GM18861 (cell line): ENCODE data around the gene PPP4R2.

ENCODE experiments used
- ATAC-seq: cut with Tn5 transposase; IDR thresholded peaks from one replicate; pipeline ENCODE4 v1.9.1; 2021; ENCODE audit not compliant: unreplicated experiment

The PPP4R2 gene

DNA sequence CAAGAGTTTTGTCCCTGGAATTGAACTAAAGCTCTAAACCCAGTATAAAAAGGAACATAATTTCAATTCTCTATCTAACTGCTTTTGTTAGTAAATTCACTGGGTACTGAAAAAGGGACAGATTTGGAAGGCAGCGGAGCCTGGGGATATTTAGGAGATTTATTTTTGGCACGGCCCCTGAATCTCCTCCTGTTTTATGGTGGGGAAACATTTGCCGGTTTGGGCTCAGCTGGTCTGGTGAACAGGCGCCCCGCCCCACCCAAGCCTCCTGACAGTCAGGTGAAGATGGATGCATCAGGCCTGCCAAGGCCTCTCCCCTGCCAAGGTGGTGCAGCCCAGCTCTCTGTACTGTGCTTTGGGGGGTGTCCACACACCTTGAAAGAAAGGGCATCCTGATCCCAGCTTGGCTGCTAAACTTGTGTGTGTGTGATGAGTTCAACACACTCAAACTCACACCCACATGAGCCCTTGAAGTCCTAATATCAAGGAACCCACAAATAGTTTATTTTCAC, 111.1 kb downstream of the PPP4R2 start:
- ATAC-seq, result no peak

DNA sequence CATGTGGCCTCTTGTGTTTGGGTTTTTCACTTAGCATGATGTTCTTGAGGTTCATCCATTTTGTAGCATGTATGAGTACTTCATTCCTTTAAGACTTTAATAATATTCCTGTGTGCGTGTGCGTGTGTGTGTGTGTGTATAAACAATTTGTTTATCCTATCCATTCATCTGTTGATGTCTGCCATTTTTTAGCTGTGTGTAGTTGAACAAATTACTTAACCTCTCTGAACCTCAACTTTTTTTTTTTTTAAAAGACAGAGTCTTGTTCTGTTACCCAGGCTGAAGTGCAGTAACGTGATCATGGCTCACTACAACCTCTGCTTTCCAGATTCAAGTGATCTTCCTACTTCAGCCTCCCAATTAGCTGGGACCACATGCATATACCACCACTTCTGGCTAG, 112.1 kb downstream of the PPP4R2 start:
- no peak for ATAC-seq

- ATAC-seq, result no peak
Observed at GRCh38 chr3:73110530-73110929, 113.9 kb downstream of the PPP4R2 start.

DNA sequence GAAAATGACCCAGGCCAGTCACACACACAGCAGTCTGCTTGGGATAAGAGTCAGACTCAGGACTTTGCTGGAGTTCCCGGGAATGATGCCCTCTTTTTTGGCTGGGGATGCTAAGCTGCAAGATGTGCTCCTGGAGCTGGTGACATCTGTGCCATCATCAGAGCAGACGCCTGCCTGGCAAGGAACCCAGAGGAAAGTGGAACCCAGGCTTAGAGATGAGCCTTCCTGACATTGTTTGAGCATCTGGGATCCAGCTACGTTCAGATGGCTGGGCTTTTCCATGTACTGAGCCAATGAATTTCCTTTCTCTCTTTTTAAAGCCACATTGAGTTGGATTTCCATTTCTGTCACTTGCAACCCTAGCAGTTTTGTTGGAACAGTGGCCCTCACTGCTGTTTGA, 118.1 kb downstream of the PPP4R2 start:
- ATAC-seq, result no peak

DNA sequence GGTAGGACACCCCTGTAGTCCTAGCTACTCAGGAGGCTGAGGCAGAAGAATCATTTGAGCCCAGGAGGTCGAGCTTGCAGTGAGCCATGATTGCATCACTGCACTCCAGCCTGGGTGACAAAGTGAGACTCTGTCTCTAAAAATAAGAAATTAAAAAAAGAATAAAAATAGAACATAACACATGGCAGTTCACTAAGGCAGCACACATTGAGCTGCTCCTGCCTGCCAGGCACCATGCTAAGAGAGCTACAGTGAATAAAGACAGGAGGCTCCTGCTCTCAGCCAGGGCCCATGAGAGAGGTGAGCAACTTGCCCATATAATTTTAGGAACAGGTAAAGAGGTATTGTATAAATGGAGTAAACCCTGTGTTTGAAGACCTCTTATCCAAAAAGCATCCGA, 119.2 kb downstream of the PPP4R2 start:
- no peak for ATAC-seq
